GM12891 (cell line): ENCODE data around the gene APOL3.

Experiments used
- POLR2A ChIP-seq: IDR thresholded peaks from 2 replicates; pipeline ENCODE4 v1.6.1; 2011; ENCODE audit warnings: low read depth, low read length, control low read depth
- POLR2AphosphoS5 ChIP-seq: IDR thresholded peaks from 2 replicates; pipeline ENCODE4 v1.6.1; 2011; ENCODE audit warnings: low read depth, low read length, control low read depth

DNA sequence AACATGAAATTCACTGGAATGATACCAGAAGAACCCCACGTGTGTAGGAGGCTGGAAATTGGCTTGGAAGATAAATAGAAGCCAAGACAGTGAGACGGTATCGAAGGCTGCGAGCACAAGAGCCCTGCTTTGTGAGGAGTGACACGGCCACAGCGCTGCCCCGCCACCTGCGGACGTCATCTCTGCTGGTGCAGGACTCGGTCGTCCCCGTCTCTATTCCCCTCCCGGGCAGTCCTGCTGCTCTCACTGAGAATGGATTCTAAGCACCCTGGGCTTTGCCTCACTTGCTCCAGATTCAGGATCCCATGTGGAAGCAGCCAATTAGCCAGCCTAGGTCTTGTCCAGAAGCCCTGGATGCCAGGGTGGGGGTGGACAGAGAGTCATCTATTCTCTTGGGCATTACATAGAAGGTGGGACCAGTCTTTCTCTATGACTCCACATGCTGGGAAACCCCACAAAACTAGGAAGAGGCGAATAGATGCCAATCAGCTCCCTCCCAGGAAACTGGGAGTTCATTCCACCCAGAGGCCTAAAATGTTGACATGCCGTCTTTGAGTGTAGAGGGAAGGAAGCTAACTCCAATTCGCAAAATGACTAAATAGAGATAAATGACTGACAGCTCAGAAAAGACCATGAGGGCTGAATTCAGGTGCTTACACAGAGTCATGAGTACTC, 25.1 kb downstream of the APOL3 start:
- TF ChIP-seq POLR2A (no peak), POLR2AphosphoS5 (no peak)
